ACC112 (cell line): Measurements from ENCODE around the gene SDCCAG8.
A peak's percentile ranks its signal among the peaks of the same experiment; 100 is the strongest.

Experiments
- H2AFZ ChIP-seq: fragments of 200-600 bp; sonication (generic); one replicate; pipeline ENCODE4 v1.6.0; 2017; ENCODE audit warnings: antibody characterized with exemption, low read length; ENCODE audit not compliant: unreplicated experiment
- H3K27ac ChIP-seq: fragments of 200-600 bp; sonication (generic); 2 replicates; pipeline ENCODE4 v1.5.1; 2014; ENCODE audit warnings: low read depth, mild to moderate bottlenecking, antibody characterized with exemption, low read length, moderate library complexity
- H3K27me3 ChIP-seq: fragments of 200-600 bp; sonication (generic); 2 replicates; pipeline ENCODE4 v1.6.1; 2014; ENCODE audit warnings: mild to moderate bottlenecking, antibody characterized with exemption, low read length, moderate library complexity, mixed read lengths; ENCODE audit not compliant: insufficient read depth
- H3K36me3 ChIP-seq: fragments of 200-600 bp; sonication (generic); 2 replicates; pipeline ENCODE4 v1.6.1; 2016; ENCODE audit warnings: mild to moderate bottlenecking, antibody characterized with exemption, low read length, moderate library complexity, mixed read lengths; ENCODE audit not compliant: insufficient read depth
- H3K4me1 ChIP-seq: fragments of 200-600 bp; sonication (generic); one replicate; pipeline ENCODE4 v1.6.1; 2016; ENCODE audit warnings: low read length, mixed read lengths; ENCODE audit not compliant: insufficient read depth, unreplicated experiment, control insufficient read depth
- H3K4me3 ChIP-seq: fragments of 200-600 bp; sonication (generic); 2 replicates; pipeline ENCODE4 v1.5.1; 2014; ENCODE audit warnings: mild to moderate bottlenecking, low read depth, low read length
- H3K79me2 ChIP-seq: fragments of 200-600 bp; sonication (generic); one replicate; pipeline ENCODE4 v1.6.0; 2016; ENCODE audit warnings: low read length; ENCODE audit not compliant: control insufficient read depth, unreplicated experiment, insufficient read depth

Gene SDCCAG8

DNA sequence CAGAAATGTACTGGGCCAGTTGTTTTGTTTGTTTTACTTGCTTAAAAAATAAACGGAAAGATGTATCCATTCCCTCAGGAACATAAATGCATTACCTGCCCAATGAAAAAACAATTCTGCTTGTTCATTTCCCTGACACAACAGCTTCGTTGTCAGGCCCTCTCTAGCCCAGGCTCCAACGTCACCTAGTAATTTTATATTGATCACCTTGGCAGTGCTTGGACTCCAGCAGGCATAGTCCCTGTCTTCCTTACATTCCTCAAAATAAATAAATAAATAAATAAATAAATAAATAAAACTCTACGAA, 2.0 kb upstream of the SDCCAG8 start:
- Histone ChIP-seq H3K36me3 (no peaks in the 10 kb centered on the region), H3K4me1 (peaks cover 28% of the 10 kb centered on the region), H3K27me3 (no peaks in the 10 kb centered on the region), H3K79me2 (peaks cover 87% of the 10 kb centered on the region), H3K4me3 (peak overlapping the region; percentile 98), H3K27ac (peak overlapping the region; percentile 68), H2AFZ (no peak overlapping the region)

GRCh38 chr1:243254233-243254926, 1.5 kb upstream of the SDCCAG8 start:
- Histone ChIP-seq H3K4me3 (peak overlapping the region; percentile 98), H3K36me3 (no peaks in the 10 kb centered on the region), H3K4me1 (peaks cover 27% of the 10 kb centered on the region), H3K27ac (peak overlapping the region; percentile 68), H3K27me3 (no peaks in the 10 kb centered on the region), H3K79me2 (peaks cover 86% of the 10 kb centered on the region), H2AFZ (no peak overlapping the region)

- peaks cover 86% of the 10 kb centered on the region for H3K79me2 ChIP-seq
- H3K4me1 ChIP-seq = peaks cover 26% of the 10 kb centered on the region
Observed at GRCh38 chr1:243254927-243255790, 682 bp upstream of the SDCCAG8 start, which contains the start of gene CEP170. TSS of gene CEP170 (minus strand) at chr1:243255281. CDS start at chr1:243225280, 30,001 bp downstream.

DNA sequence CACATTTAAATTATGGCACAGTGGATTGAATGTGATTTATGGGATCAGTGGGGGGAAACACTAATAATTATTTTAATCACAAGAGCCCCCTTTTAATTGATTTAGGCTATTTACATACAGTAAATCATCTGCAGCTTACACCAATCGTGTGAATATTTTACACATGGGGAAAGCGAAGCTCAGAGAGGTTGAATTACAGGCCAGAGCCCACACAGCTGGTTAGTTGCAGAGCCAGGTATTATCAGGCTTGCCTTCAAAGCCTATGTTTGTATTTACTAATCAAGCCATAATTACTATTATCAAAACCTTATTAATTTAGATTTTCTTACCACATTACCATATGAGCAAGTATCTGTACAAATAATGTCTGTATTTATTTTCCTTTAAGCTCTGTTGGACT, 749 bp downstream of the SDCCAG8 start:
- peaks cover 86% of the 10 kb centered on the region for H3K79me2 ChIP-seq
- H2AFZ ChIP-seq = peak overlapping the region; percentile 84
- no peaks in the 10 kb centered on the region for H3K27me3 ChIP-seq
- H3K36me3 ChIP-seq = no peaks in the 10 kb centered on the region
- peaks cover 24% of the 10 kb centered on the region for H3K4me1 ChIP-seq
- H3K4me3 ChIP-seq = peak overlapping the region; percentile 98
- peak overlapping the region; percentile 71 for H3K27ac ChIP-seq

More at GRCh38 chr1:243254927-243255790, 682 bp upstream of the SDCCAG8 start, which contains the start of gene CEP170:
- peak within 1 kb of the TSS; percentile 71 for H3K27ac ChIP-seq
- peak within 1 kb of the TSS; percentile 84 for H2AFZ ChIP-seq
- H3K27me3 ChIP-seq = no peaks in the 10 kb centered on the region
- H3K36me3 ChIP-seq = no peaks in the 10 kb centered on the region
- peak within 1 kb of the TSS; percentile 98 for H3K4me3 ChIP-seq

GRCh38 chr1:243257189-243257588, 1.3 kb downstream of the SDCCAG8 start:
- Histone ChIP-seq H3K36me3 (no peaks in the 10 kb centered on the region), H3K4me1 (peaks cover 20% of the 10 kb centered on the region), H3K27me3 (no peaks in the 10 kb centered on the region), H3K27ac (peak overlapping the region; percentile 71; the same call in 1 of the 2 replicates), H3K4me3 (peak overlapping the region; percentile 98), H2AFZ (no peak overlapping the region), H3K79me2 (peaks cover 80% of the 10 kb centered on the region)

GRCh38 chr1:243258731-243259130, 2.9 kb downstream of the SDCCAG8 start:
- no peak overlapping the region for H3K27ac ChIP-seq
- H3K79me2 ChIP-seq = peaks cover 82% of the 10 kb centered on the region
- H3K27me3 ChIP-seq = no peaks in the 10 kb centered on the region
- H3K4me1 ChIP-seq = peaks cover 26% of the 10 kb centered on the region
- H3K4me3 ChIP-seq = no peak overlapping the region
- no peak overlapping the region for H2AFZ ChIP-seq
- no peaks in the 10 kb centered on the region for H3K36me3 ChIP-seq

DNA sequence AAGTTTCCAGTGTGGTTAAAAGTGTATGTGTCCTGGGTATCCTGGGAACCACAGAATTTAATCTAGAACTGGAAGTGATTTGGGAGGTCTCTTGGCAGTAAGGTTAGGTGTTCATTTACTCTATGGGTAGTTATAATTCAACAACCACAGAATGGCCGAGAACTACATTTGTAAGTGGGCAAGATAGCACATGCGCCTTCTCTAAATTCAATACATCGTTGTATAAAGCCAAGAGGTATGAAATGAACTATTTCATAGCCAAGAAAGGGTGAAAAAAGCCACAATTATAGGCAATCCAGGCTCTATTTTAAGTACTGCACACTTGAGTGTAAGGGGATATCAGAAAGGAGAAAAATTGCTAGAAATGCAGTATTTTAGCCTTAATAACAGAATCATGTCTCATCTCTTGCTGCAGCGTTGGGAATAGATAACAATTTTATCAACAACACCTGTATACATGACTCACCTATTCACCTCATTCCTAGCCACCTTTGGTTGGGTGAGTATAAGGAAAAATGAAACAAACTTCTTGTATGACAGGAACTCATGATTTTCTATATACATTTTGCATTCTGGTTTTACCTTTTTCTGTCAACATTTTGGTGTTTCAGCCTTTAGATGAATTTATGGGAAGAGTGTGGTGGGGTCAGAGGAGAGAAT, 4.5 kb downstream of the SDCCAG8 start:
- H3K36me3 ChIP-seq = no peaks in the 10 kb centered on the region
- no peak overlapping the region for H3K4me3 ChIP-seq
- no peak overlapping the region for H2AFZ ChIP-seq
- no peaks in the 10 kb centered on the region for H3K27me3 ChIP-seq
- H3K4me1 ChIP-seq = peaks cover 42% of the 10 kb centered on the region
- H3K27ac ChIP-seq = peak overlapping the region; percentile 39
- H3K79me2 ChIP-seq = peaks cover 79% of the 10 kb centered on the region

GRCh38 chr1:243261390-243261789, 5.5 kb downstream of the SDCCAG8 start:
- H3K36me3 ChIP-seq = no peaks in the 10 kb centered on the region
- H3K79me2 ChIP-seq = peaks cover 80% of the 10 kb centered on the region
- H3K4me1 ChIP-seq = peaks cover 53% of the 10 kb centered on the region
- no peak overlapping the region for H2AFZ ChIP-seq
- no peak overlapping the region for H3K4me3 ChIP-seq
- peak overlapping the region; percentile 39 for H3K27ac ChIP-seq
- no peaks in the 10 kb centered on the region for H3K27me3 ChIP-seq

DNA sequence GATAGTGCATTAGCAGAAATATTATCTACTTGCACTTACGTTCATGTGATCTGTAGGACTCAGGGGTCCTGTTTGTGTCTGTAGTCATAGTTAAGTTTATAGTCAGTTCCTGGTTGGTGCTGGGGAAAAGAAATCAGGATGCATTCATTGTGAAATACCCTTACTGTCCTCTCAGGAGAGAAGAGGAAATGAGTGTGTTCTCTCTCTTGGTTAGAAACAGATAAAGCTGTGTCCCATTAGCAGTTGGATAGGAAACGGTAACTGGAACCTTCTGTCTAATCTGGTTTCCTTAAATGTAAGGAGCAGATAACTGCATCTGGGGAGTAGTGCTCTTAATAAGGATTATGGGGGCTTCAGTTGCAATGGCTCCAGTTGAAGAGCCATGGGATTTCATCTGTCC, 8.9 kb downstream of the SDCCAG8 start:
- H3K4me1 ChIP-seq = peaks cover 78% of the 10 kb centered on the region
- H3K36me3 ChIP-seq = no peaks in the 10 kb centered on the region
- peaks cover 57% of the 10 kb centered on the region for H3K79me2 ChIP-seq
- H3K4me3 ChIP-seq = peak overlapping the region; percentile 10; the same call in 1 of the 2 replicates
- no peaks in the 10 kb centered on the region for H3K27me3 ChIP-seq
- H3K27ac ChIP-seq = peak overlapping the region; percentile 96
- peak overlapping the region; percentile 28 for H2AFZ ChIP-seq

- peak overlapping the region; percentile 96 for H3K27ac ChIP-seq
- H2AFZ ChIP-seq = no peak overlapping the region
- peaks cover 55% of the 10 kb centered on the region for H3K79me2 ChIP-seq
- no peak overlapping the region for H3K4me3 ChIP-seq
- H3K27me3 ChIP-seq = no peaks in the 10 kb centered on the region
- H3K4me1 ChIP-seq = peaks cover 76% of the 10 kb centered on the region
- peaks cover 4% of the 10 kb centered on the region; the same call in 1 of the 2 replicates for H3K36me3 ChIP-seq
Observed at GRCh38 chr1:243266231-243266630, 10.4 kb downstream of the SDCCAG8 start.
